NCI-H1417 treated with DMSO at 0.1 percent for 48 hours (cell line): ENCODE measurements around the gene SAGE1.
"Not testable (repeated sequence)": the region's sequence is repeated elsewhere in the genome, so short reads cannot be mapped to it uniquely, and the experiment has no call there.

Source experiments
- DNase-seq: peaks from one replicate; lab custom pipeline; 2025; lab: John Stamatoyannopoulos, UW

Gene SAGE1

GRCh38 chrX:135893294-135893817 is at the start of gene SAGE1, which contains the start of gene CT45A10:
TSS of gene SAGE1 (plus strand) at chrX:135893716. CDS start at chrX:135896243, 2,527 bp downstream.
TSS of gene CT45A10 (minus strand) at chrX:135893444. CDS start at chrX:135885344, 8,100 bp downstream.
- DNase-seq: no peak

- DNase-seq: not testable (repeated sequence)
Measured at GRCh38 chrX:135854438-135854837, 39.1 kb upstream of the SAGE1 start, which contains the start of gene CT45A8. TSS of gene CT45A8 (minus strand) at chrX:135854538. CDS start at chrX:135850783, 3,755 bp downstream.

GRCh38 chrX:135871712-135872111 is 21.8 kb upstream of the SAGE1 start, which contains the start of gene CT45A9:
TSS of gene CT45A9 (minus strand) at chrX:135871812. CDS start at chrX:135868061, 3,751 bp downstream.
- DNase-seq: not testable (repeated sequence)

GRCh38 chrX:135882741-135883140 is 10.8 kb upstream of the SAGE1 start:
- not testable (repeated sequence) for DNase-seq

- DNase-seq: not testable (repeated sequence)
Measured at GRCh38 chrX:135888230-135888629, 5.3 kb upstream of the SAGE1 start.

- DNase-seq: not testable (repeated sequence)
Measured at GRCh38 chrX:135888976-135889375, 4.5 kb upstream of the SAGE1 start.

GRCh38 chrX:135890087-135890585 is 3.4 kb upstream of the SAGE1 start:
- no peak for DNase-seq

GRCh38 chrX:135892781-135893180 is 735 bp upstream of the SAGE1 start:
- DNase-seq: no peak

GRCh38 chrX:135910251-135910650 is 16.7 kb downstream of the SAGE1 start:
- DNase-seq: no peak

- DNase-seq: no peak
Measured at GRCh38 chrX:135914404-135914803, 20.9 kb downstream of the SAGE1 start.

- not testable (repeated sequence) for DNase-seq
Measured at GRCh38 chrX:135920516-135920915, 27.0 kb downstream of the SAGE1 start.

GRCh38 chrX:135923353-135923752 is 29.8 kb downstream of the SAGE1 start:
- no peak for DNase-seq

GRCh38 chrX:135927897-135928296 is 34.4 kb downstream of the SAGE1 start:
- no peak for DNase-seq

GRCh38 chrX:135931644-135932487 is 38.4 kb downstream of the SAGE1 start:
- no peak for DNase-seq

GRCh38 chrX:135944486-135944885 is 51.0 kb downstream of the SAGE1 start:
- no peak for DNase-seq

GRCh38 chrX:135951291-135951690 is 57.8 kb downstream of the SAGE1 start:
- DNase-seq: no peak
